HEK293T (cell line): ENCODE measurements around the gene CCDC157.
"Not testable (repeated sequence)": the region's sequence is repeated elsewhere in the genome, so short reads cannot be mapped to it uniquely, and the experiment has no call there.

ENCODE experiments used
- ARNT ChIP-seq: fragments of 450-650 bp; IDR thresholded peaks from 2 replicates; pipeline ENCODE4 v1.6.1; 2017; ENCODE audit warnings: mild to moderate bottlenecking
- BHLHE40 ChIP-seq: fragments of 450-650 bp; IDR thresholded peaks from 2 replicates; pipeline ENCODE4 v1.6.1; 2016; ENCODE audit warnings: mild to moderate bottlenecking, moderate library complexity, borderline replicate concordance
- FOXA1 ChIP-seq: fragments of 450-650 bp; IDR thresholded peaks from 2 replicates; pipeline ENCODE4 v1.6.1; 2016; ENCODE audit warnings: mild to moderate bottlenecking
- FOXM1 ChIP-seq: fragments of 450-650 bp; IDR thresholded peaks from 2 replicates; pipeline ENCODE4 v1.6.1; 2017; ENCODE audit warnings: mild to moderate bottlenecking, borderline replicate concordance
- SP1 ChIP-seq: fragments of 450-650 bp; IDR thresholded peaks from 2 replicates; pipeline ENCODE4 v1.6.1; 2017
- SUZ12 ChIP-seq: fragments of 450-650 bp; IDR thresholded peaks from 2 replicates; pipeline ENCODE4 v1.6.1; 2016; ENCODE audit warnings: mild to moderate bottlenecking
- ZNF384 ChIP-seq: fragments of 450-650 bp; IDR thresholded peaks from 2 replicates; pipeline ENCODE4 v1.6.1; 2016
- TF ChIP-seq, protein P1 (sequence below): fragments of 450-650 bp; IDR thresholded peaks from 2 replicates; pipeline ENCODE4 v1.6.1; 2016

- TF ChIP-seq, protein P1, sequence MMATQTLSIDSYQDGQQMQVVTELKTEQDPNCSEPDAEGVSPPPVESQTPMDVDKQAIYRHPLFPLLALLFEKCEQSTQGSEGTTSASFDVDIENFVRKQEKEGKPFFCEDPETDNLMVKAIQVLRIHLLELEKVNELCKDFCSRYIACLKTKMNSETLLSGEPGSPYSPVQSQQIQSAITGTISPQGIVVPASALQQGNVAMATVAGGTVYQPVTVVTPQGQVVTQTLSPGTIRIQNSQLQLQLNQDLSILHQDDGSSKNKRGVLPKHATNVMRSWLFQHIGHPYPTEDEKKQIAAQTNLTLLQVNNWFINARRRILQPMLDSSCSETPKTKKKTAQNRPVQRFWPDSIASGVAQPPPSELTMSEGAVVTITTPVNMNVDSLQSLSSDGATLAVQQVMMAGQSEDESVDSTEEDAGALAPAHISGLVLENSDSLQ: not testable (repeated sequence)
- TF ChIP-seq FOXM1, SP1, SUZ12, ARNT, FOXA1, BHLHE40, ZNF384: not testable (repeated sequence)
Observed at GRCh38 chr22:30338341-30338740, 18.5 kb upstream of the CCDC157 start.
